ENCODE results near the gene NFATC2. TPM values are rescaled to one million over a fixed set of nuclear protein-coding genes. Genes with fewer than 3 reads are reported as not detected.

The NFATC2 gene
- total RNA-seq, 2 experiments from 2014 or later, result 15.7 to 17.4 TPM

DNA sequence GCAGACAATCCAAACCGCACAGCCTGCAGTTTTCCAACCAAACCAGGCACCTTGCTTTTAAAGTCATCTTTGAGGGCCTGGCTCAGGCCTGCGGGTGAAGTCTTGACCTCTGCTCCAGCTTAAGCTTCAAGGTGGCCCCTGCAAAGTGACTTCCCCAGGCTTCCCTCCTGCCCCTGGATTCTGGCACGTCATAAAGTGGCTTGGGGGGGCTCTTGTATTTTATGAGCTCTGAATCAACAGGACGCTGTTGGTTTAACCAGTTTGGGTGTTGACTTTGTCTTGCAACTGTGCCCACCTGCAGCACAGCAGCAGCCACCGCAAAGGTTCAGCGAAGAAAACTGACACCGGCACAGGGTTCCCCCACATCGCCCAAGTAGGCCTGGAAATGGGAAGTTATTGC, 81.2 kb downstream of the NFATC2 start:
- Mint-ChIP-seq H3K27ac (no peak overlapping the region), H3K4me1 (ENCODE audit: low read depth) (peaks cover 9% of the 10 kb centered on the region), H3K4me3 (no peak overlapping the region), H3K27me3 (ENCODE audit: low read depth) (no peaks in the 10 kb centered on the region), H3K9me3 (no peaks in the 10 kb centered on the region), H3K36me3 (ENCODE audit: low read depth) (peaks cover 24% of the 10 kb centered on the region)
- no peak for DNase-seq
- CTCF ChIA-PET, result interaction anchor here (1.5 kb wide), 1 partner anchor 11 kb away, joined by 4 read pairs; no protein-coding TSS in a partner anchor
- intact Hi-C loops (cut with micrococcal nuclease), result no loop called here

DNA sequence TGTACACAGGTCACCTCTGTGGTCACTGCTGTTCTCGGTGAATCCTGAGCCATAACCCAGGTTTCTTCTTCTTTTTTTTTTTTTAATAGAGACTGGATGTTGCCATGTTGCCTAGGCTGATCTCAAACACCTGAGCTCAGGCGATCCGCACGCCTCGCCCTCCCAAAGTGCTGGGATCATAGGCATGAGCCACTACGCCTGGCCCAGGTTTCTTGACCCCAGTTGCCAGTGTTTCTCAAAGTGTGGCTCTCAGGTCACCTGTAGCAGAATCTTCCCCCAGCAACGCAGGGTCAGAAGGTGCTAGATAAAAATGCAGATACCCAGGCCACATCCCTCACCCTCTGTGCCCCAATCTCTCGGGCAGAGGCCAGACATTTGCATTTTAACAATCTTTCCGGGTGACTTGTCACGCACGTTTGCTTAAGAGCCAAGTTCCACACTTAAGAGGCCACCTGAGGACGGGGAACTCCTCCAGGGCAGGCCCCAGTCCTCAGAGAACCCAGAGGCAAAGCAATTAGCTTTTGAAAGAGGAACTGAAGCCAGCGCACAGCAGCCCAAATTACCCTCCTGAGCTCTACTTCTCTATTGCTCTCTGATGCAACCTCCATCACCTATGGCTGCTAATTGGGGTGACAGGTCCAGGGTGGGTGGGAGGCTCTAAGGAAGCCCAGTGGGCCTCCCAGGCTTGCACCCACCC, 81.8 kb downstream of the NFATC2 start:
- intact Hi-C loops (cut with micrococcal nuclease), result no loop called here
- Mint-ChIP-seq H3K36me3 (ENCODE audit: low read depth) (peaks cover 20% of the 10 kb centered on the region), H3K4me3 (no peak overlapping the region), H3K4me1 (ENCODE audit: low read depth) (peaks cover 10% of the 10 kb centered on the region), H3K27ac (no peak overlapping the region), H3K9me3 (no peaks in the 10 kb centered on the region), H3K27me3 (ENCODE audit: low read depth) (no peaks in the 10 kb centered on the region)
- DNase-seq, result no peak
- CTCF ChIA-PET, result interaction anchor here (0.7 to 1.7 kb wide), 3 partner anchors 11 to 163 kb away, joined by 3 to 5 read pairs (median 4); no protein-coding TSS in a partner anchor

GRCh38 chr20:51460163-51460562, 82.4 kb downstream of the NFATC2 start:
- Mint-ChIP-seq H3K4me3 (no peak overlapping the region), H3K9me3 (no peaks in the 10 kb centered on the region), H3K27me3 (ENCODE audit: low read depth) (no peaks in the 10 kb centered on the region), H3K4me1 (ENCODE audit: low read depth) (peaks cover 14% of the 10 kb centered on the region), H3K27ac (no peak overlapping the region), H3K36me3 (ENCODE audit: low read depth) (peaks cover 18% of the 10 kb centered on the region)
- intact Hi-C loops (cut with micrococcal nuclease), result no loop called here
- no peak for DNase-seq
- CTCF ChIA-PET, result interaction anchor here (0.7 to 1.7 kb wide), 3 partner anchors 10 to 164 kb away, joined by 3 to 5 read pairs (median 4); no protein-coding TSS in a partner anchor

DNA sequence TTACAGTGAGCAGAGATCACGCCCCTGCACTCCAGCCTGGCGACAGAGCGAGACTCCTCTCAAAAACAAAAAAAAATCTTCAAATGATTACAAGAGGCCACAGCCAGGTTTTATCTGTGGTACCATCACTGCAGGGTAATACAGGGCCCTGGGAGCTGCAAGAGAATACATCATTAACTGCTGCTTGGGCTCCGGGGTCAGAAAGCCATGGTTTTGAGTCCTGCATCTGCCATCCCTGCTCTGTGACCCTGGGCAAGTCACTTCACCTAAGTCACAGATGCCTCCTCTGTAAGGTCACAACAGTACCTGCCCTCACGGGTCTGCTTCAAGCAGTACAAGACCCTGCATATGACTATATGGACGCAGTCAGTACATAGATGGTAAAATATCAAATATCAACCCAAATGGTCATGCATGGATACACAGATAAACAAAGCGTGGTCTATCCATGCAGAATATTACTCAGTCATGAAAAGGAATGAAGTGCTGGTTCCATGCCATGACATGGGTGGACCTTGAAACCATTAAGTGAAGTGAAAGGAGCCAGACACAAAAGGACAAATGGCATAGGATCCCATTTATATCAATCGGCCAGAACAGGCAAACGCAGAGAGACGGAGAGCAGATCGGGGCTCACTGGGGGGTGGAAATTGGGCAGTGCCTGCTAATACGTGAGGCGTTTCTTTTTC, 83.6 kb downstream of the NFATC2 start:
- Mint-ChIP-seq H3K36me3 (ENCODE audit: low read depth) (peaks cover 29% of the 10 kb centered on the region), H3K4me3 (no peak overlapping the region), H3K4me1 (ENCODE audit: low read depth) (peaks cover 15% of the 10 kb centered on the region), H3K9me3 (no peaks in the 10 kb centered on the region), H3K27me3 (ENCODE audit: low read depth) (no peaks in the 10 kb centered on the region), H3K27ac (no peak overlapping the region)
- CTCF ChIA-PET, result interaction anchor here (1.7 kb wide), 1 partner anchor 136 kb away, joined by 5 read pairs; no protein-coding TSS in a partner anchor
- intact Hi-C loops (cut with micrococcal nuclease), result no loop called here
- no peak for DNase-seq

- no peaks in the 10 kb centered on the region for H3K9me3 Mint-ChIP-seq
- CTCF ChIA-PET, result interaction anchor here (1.2 kb wide), 1 partner anchor 9 kb away, joined by 3 read pairs; no protein-coding TSS in a partner anchor
- intact Hi-C loops (cut with micrococcal nuclease), result no loop called here
- H3K27ac Mint-ChIP-seq, result no peak overlapping the region
- no peak for DNase-seq
- peaks cover 35% of the 10 kb centered on the region for H3K36me3 Mint-ChIP-seq (ENCODE audit: low read depth)
- peaks cover 15% of the 10 kb centered on the region for H3K4me1 Mint-ChIP-seq (ENCODE audit: low read depth)
- H3K27me3 Mint-ChIP-seq (ENCODE audit: low read depth), result no peaks in the 10 kb centered on the region
- H3K4me3 Mint-ChIP-seq, result no peak overlapping the region
Observed at GRCh38 chr20:51457533-51457932, 85.0 kb downstream of the NFATC2 start.

- H3K36me3 Mint-ChIP-seq (ENCODE audit: low read depth), result peaks cover 43% of the 10 kb centered on the region
- no peaks in the 10 kb centered on the region for H3K27me3 Mint-ChIP-seq (ENCODE audit: low read depth)
- no peaks in the 10 kb centered on the region for H3K9me3 Mint-ChIP-seq
- no peak for DNase-seq
- CTCF ChIA-PET, result interaction anchor here (0.8 to 1.2 kb wide), 2 partner anchors 10 to 139 kb away, joined by 3 read pairs; no protein-coding TSS in a partner anchor
- intact Hi-C loops (cut with micrococcal nuclease), result no loop called here
- H3K27ac Mint-ChIP-seq, result no peak overlapping the region
- H3K4me1 Mint-ChIP-seq (ENCODE audit: low read depth), result peaks cover 15% of the 10 kb centered on the region
- no peak overlapping the region for H3K4me3 Mint-ChIP-seq
Observed at GRCh38 chr20:51456511-51457509, 85.7 kb downstream of the NFATC2 start.

DNA sequence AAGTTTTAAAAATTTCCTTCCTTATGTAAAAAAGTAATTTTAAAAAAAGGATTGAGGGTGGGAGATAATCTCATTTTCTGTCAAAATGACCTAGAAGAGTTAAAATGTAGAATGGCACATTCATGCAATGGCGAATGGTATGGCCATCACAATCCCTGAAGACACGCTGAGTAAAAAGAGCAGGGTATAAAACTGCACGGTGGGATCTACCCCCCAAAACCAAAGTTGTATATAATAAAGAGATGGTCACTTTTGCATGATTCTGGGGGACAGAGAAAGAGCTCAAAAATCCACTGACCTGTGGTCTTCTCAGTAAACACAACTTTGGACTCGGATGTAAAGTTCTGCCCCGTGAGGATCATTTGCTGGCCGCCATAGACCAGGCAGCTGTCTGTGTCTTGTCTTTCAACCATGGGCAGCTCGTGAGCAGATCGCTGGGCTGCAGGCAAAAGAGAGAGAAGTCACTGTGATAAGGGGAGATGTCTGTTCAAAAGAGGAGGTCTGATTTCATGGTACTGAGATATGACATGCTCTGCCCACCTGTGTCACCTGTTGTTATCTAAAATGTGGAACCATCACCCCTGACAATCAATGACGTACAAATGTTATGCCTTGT, 88.2 kb downstream of the NFATC2 start:
- Mint-ChIP-seq H3K4me3 (no peak overlapping the region), H3K9me3 (no peaks in the 10 kb centered on the region), H3K27ac (no peak overlapping the region), H3K27me3 (ENCODE audit: low read depth) (no peaks in the 10 kb centered on the region), H3K4me1 (ENCODE audit: low read depth) (peaks cover 15% of the 10 kb centered on the region), H3K36me3 (ENCODE audit: low read depth) (peaks cover 36% of the 10 kb centered on the region)
- CTCF ChIA-PET, result interaction anchor here (1.2 kb wide), 1 partner anchor 141 kb away, joined by 3 read pairs; no protein-coding TSS in a partner anchor
- no peak for DNase-seq
- intact Hi-C loops (cut with micrococcal nuclease), result no loop called here

DNA sequence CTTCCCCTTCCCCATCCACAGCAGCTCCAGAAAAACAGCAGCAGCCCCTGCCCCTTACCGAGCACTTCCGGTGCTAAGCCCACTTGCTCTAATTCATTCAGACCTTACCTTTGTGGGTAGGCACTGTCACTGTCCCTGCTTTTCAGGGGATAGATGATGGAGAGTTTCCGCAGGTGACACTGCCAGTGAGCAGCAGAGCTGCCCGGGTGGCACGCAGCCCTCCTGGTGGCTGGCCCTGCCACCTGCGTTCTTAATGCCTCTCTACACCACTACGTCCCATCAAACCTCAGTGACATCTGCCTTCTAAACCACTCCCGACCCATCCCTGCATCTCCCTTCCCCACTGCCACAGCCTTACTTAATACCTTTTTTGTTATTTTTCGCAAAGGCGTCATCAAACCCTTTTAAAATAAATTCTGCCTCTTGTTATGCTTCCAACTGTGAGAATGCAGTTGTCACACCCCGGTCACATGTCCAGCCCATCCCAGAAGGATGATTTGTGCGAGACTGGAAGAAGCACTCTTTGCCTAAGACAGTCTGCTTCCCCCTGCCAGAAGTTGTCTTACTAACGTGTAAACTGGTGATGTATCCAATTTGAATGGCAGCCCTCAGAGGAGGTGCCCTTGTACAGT, 89.7 kb downstream of the NFATC2 start:
- H3K4me1 Mint-ChIP-seq (ENCODE audit: low read depth), result peaks cover 16% of the 10 kb centered on the region
- H3K27ac Mint-ChIP-seq, result no peak overlapping the region
- no peaks in the 10 kb centered on the region for H3K9me3 Mint-ChIP-seq
- H3K4me3 Mint-ChIP-seq, result no peak overlapping the region
- intact Hi-C loops (cut with micrococcal nuclease), result no loop called here
- no peak for DNase-seq
- no peaks in the 10 kb centered on the region for H3K27me3 Mint-ChIP-seq (ENCODE audit: low read depth)
- H3K36me3 Mint-ChIP-seq (ENCODE audit: low read depth), result peaks cover 40% of the 10 kb centered on the region
- CTCF ChIA-PET, result interaction anchor here (1.0 kb wide), 1 partner anchor 10 kb away, joined by 3 read pairs; no protein-coding TSS in a partner anchor

- CTCF ChIA-PET, result interaction anchor here (1.0 kb wide), 1 partner anchor 9 kb away, joined by 3 read pairs; no protein-coding TSS in a partner anchor
- no peak overlapping the region for H3K27ac Mint-ChIP-seq
- no peak for DNase-seq
- intact Hi-C loops (cut with micrococcal nuclease), result no loop called here
- peaks cover 21% of the 10 kb centered on the region for H3K4me1 Mint-ChIP-seq (ENCODE audit: low read depth)
- peaks cover 44% of the 10 kb centered on the region for H3K36me3 Mint-ChIP-seq (ENCODE audit: low read depth)
- H3K4me3 Mint-ChIP-seq, result no peak overlapping the region
- no peaks in the 10 kb centered on the region for H3K27me3 Mint-ChIP-seq (ENCODE audit: low read depth)
- no peaks in the 10 kb centered on the region for H3K9me3 Mint-ChIP-seq
Observed at GRCh38 chr20:51452091-51452613, 90.4 kb downstream of the NFATC2 start.

- intact Hi-C loops (cut with micrococcal nuclease), result no loop called here
- no peak overlapping the region for H3K4me3 Mint-ChIP-seq
- H3K9me3 Mint-ChIP-seq, result no peaks in the 10 kb centered on the region
- CTCF ChIA-PET, result no interaction called here
- no peak for DNase-seq
- no peak overlapping the region for H3K27ac Mint-ChIP-seq
- H3K36me3 Mint-ChIP-seq (ENCODE audit: low read depth), result peaks cover 49% of the 10 kb centered on the region
- no peaks in the 10 kb centered on the region for H3K27me3 Mint-ChIP-seq (ENCODE audit: low read depth)
- peaks cover 21% of the 10 kb centered on the region for H3K4me1 Mint-ChIP-seq (ENCODE audit: low read depth)
Observed at GRCh38 chr20:51451484-51451883, 91.0 kb downstream of the NFATC2 start.

- intact Hi-C loops (cut with micrococcal nuclease), result no loop called here
- peaks cover 52% of the 10 kb centered on the region for H3K36me3 Mint-ChIP-seq (ENCODE audit: low read depth)
- no peak overlapping the region for H3K27ac Mint-ChIP-seq
- no peaks in the 10 kb centered on the region for H3K9me3 Mint-ChIP-seq
- peaks cover 21% of the 10 kb centered on the region for H3K4me1 Mint-ChIP-seq (ENCODE audit: low read depth)
- H3K27me3 Mint-ChIP-seq (ENCODE audit: low read depth), result no peaks in the 10 kb centered on the region
- no peak overlapping the region for H3K4me3 Mint-ChIP-seq
- CTCF ChIA-PET, result interaction anchor here (1.6 kb wide), 1 partner anchor 9 kb away, joined by 4 read pairs; no protein-coding TSS in a partner anchor
- no peak for DNase-seq
Observed at GRCh38 chr20:51450984-51451383, 91.5 kb downstream of the NFATC2 start.
